Endometrium (tissue), 2 donors: ENCODE data around the gene DST.
A peak's percentile ranks its signal among the peaks of the same experiment; 100 is the strongest.
"Not testable (repeated sequence)": the region's sequence is repeated elsewhere in the genome, so short reads cannot be mapped to it uniquely, and the experiment has no call there.

Source experiments
- FAIRE-seq: peaks from 2 replicates; lab custom pipeline; 2012; peaks lifted over from hg19 to GRCh38; lab: Jason Lieb, UNC
- donor health status: control.
- donor health status: control.

DST gene

DNA sequence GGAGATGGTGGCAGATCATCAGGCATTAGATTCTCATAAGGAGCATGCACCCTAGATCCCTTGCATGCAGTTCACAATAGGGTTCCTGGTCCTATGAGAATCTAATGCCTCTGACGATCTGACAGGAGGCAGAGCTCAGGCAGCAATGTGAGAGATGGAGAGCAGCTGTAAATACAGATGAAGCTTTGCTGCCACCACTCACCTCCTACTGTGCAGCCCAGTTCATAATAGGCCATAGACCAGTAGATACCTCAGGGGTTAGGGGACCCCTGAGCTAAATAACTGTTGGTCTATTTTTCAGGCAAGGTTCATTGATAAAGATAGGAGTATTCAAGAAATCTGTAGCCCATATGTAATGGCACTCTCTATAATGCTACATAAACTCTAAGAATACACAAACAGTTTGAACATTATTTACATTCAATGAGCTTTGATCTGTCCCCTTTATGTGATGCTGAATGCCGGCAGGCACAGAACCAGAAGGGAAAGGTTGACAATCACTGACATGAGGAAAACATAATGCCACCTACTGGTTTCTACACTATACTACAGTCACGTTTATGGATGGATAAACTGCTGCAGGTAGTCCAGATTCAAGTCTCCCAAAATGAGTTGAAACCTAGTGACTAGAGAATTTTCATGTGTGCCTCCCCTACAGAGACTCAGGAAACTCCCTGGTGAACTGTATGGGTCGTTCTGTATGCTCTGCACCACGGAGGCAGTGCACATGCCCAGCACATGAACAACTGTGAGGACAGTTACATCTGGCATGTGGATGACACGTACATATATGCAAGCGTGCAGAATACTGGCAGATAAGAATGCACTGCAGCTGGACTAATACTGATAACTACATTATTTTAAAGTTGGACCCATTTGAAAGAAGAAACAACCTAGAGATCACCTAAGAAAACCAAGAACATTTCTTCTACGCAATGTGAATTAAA is 72.0 kb downstream of the DST start:
- no peak for FAIRE-seq

DNA sequence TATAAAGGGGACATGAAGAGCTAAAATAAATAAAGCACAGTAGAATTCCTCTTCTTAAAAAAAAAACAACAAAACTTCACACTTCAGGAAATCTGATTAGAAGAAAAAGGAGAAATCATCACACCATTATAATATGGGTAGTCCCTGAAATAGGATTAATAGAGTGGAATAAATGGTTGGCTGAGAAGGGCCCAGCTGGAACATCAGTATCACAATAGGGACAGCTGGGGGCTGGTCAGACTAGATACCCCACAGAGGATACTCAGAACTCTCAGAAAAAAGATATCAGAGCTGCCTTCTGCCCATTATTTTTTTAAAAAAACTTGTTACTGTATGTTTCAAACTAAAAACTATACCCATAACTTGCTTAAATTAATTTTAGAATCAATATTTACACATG is 75.2 kb downstream of the DST start:
- no peak for FAIRE-seq

DNA sequence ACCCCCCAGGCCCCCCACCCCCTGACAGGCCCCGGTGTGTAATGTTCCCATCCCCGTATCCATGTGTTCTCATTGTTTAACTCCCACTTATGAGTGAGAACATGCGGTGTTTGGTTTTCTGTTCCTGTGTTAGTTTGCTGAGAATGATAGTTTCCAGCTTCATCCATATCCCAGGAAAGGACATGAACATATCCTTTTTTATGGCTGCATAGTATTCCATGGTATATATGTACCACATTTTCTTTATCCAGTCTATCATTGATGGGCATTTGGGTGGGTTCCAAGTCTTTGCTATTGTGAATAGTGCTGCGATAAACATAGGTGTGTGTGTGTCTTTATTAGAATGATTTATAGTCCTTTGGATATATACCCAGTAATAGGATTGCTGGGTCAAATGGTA is 80.0 kb downstream of the DST start:
- FAIRE-seq = not testable (repeated sequence)

DNA sequence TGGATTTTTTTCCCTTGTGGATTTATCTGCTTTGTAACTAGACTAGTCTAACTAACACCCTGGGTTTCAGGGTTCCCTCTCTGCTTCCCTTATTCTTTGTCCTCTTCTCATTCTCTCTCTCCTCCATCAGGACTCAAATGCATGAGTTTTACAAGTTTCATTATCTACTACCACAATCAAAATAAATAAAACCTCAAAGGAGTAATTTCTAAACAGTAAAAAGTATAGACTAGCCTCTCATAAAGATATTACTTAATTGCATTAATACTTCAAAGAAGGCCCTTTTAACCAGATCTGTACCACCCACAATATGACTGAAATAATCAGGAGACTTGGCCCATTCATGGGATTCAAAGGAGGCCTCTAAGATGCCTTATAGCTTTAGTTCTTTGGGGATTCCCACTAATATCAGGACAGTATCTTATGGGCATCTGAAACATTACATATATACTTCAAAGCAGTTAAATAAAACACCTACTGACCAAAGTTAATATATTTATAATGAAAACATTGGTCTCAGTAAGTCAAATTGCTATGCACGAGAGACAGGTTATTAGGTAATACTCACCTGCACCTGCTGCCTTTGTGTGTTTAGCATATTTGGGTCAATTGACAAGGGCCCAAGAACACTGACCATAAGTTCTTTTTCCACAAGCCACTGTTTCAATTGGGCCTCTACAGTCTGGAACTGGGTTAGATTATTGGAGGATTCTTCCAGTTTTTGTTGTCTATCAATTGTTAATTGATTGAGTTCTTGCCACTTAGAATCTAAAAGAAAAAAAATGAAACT is 85.7 kb downstream of the DST start:
- peak; percentile 35 for FAIRE-seq

- FAIRE-seq = no peak
Observed at GRCh38 chr6:56555438-56555872, 87.2 kb downstream of the DST start.

DNA sequence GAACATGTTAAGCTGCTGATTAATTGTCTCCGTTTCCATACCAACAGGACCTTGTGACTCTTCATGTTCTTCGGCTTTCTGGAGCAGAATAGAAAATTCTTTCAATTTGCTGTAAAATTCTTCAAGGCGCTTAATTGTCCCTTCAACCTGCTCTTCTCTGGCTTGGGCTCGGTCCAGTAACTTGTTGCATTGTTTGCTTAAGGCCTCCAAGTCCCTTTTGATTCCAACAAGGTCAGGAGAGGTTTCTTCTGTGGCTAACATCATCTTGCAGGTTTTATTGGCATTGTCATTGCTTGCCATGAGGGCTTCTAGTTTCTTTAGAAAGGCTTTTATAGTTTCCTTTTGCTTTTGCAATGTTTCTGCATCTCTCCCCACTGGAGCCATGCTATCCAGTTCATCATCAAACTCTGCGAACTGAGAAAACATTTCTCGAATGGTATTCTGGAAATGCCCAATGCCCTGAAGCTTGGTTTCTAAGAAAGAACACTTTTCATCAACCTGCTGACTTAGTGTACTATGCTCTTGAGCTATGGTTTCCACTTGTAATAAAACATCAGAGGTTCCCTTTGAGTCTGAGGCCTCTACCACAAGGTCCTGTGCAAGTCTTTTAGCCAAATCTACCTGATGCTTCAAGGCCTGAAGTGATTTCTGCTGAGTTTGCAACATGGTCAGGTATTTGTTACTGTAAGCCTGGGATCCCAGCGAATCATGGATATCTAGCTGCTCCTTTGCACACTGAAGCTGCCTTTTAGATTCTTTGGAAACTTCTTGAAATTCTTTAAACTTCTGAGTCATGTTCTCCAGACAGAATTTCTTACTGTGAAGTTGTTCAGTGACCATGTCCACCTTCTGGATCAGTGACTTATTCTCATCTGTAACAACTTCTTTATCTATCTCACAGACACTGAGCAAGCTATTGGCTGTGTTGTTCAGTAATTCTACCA is 90.2 kb downstream of the DST start:
- no peak for FAIRE-seq

DNA sequence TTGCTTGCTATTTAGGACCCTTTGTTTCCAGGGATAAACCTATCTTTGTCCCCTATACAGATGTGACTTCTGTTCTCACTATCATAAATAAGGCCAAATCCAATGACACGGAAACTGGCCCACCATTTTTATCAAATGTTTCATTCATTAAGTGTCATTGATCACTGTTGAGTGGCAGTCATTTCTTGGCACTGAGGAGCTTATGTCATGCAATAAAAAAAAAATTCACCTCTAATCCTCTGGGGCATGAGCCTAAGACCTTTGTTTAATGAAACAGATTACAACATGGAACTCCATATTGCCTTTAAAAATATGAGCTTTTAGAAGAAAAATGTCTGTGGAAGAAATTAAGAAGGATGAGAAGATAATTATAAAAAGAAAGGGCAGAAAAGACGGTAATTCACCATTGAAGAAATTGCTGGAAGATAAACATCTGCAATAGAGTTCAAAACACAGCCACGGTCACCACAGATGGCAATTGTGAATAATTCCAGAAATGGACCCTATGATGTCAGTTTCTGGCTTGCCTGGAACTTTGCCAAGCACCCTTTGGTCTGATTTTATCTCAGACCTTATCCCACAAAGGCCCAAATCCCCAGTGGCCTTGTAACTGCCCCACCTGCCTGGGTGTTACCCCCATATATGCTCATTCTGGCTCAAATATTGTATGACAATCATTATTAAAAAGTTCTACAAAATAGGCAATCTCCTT is 91.1 kb downstream of the DST start:
- no peak for FAIRE-seq

DNA sequence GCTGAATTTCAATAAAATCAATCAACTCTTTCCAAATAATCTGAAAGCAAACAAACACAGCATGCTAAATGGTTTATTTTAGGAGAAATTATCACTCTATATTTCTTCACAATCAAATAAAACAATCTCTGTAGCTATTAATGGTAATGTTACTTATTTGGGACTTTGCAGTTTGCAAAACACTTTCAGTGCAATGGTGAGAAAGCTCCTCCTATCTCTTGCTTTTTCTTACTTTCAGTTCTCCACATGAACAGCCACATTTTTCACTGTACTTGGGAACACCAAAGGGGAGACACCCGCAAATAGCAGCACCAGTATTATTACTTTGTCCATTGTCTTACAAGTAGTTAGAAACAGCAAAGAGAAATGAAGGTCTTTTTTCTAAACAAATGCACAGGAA is 92.4 kb downstream of the DST start:
- FAIRE-seq = peak; percentile 12

GRCh38 chr6:56549014-56549413 is 93.7 kb downstream of the DST start:
- FAIRE-seq = no peak

- no peak for FAIRE-seq
Observed at GRCh38 chr6:56547687-56548086, 95.0 kb downstream of the DST start.

GRCh38 chr6:56542364-56543331 is 100.0 kb downstream of the DST start:
- peak; percentile 93 for FAIRE-seq

GRCh38 chr6:56541741-56542360 is 100.8 kb downstream of the DST start:
- FAIRE-seq = no peak

DNA sequence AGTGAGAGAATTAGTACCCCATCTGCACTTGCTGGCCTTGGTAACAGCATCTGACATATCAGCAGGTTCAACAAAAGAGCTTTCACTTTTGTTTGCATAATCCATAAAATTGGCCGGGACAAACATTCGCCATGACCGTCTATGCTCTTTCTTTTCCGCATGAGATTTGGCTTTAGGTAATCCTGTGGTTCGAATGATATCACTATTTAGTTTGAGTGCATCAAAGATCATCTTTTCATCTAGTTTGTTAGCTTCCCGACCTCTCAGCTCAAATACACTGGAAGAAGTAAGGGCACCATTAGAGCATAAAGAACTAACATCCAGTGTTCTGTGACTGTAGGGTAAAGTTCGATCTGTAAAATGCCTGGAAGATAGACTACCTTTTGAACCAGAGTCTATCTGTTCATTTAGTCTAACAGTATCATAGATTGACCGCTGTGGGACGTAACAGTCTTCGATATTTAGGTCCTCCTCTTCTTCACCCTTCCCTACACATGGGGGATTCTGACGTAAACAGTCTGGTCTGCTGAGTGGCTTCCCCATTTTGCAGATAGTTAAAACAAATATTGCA is 101.6 kb downstream of the DST start:
- peak; percentile 48 for FAIRE-seq

DNA sequence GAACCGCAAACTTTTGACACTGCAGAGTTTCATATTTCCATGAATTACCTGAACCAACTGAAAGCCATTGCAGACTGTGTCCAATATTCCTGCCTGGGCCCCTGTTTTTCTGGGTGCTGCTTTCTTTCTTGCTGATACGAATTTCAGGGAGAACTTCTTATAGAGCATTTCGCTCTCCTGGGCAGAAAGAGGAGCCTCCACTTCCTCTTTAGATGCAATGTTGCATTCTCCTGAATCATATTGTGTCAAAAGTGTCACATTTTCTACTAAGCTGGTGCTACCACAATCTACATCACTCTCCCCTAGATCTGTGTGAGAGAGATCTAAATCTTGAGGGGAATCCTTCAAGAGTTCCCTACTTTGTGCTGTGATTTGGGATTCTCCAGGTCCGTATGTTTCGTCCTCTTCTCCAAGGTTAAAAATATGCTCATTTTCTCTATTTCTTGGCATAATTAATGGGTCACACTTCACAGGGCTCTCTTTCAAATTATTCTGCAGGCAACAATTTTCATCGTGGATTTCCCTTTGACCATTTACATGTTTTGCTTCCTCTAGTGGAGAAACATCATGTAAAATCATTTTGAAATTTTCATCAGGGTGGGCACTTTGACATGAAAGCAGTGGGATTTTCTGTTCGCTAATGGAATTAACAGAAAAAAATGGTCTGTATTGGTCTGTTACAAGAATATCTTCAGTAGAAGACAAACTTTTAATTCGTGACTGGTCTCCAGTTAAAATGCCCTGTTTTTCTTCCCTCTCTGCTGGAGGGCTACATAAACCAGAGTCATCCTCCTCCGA is 102.3 kb downstream of the DST start:
- no peak for FAIRE-seq

DNA sequence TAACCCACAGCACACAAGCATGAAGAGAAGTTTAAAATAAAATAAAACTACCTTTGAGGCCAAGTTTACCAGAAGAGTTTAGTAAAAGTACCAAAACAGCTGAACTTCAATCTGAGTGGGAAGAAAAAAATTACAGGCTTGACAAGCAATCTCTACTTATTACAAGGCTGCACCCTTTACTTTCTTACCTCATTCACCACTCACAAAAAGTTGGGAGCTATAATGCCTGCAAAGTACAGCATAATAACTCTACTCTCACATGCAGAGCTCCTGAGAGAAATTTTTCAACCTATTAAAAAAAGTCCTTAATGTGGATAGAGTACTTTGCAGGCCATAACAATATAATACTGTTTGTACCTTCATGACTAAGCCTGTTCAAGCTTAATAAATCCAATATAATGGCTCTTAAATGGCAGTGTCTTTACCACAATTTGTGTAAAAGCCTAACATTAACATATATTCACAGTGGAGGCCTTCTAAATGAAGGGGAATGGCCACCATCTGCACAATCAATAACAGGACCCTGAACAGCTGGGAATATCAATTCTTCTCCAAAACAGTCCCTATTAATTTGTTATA is 103.1 kb downstream of the DST start:
- FAIRE-seq = no peak

GRCh38 chr6:56538851-56539250 is 103.8 kb downstream of the DST start:
- peak; percentile 39 for FAIRE-seq

GRCh38 chr6:56537223-56537770 is 105.4 kb downstream of the DST start:
- no peak for FAIRE-seq

- FAIRE-seq = no peak
Observed at GRCh38 chr6:56536536-56536935, 106.2 kb downstream of the DST start.
